HepG2 (cell line): ENCODE data around the gene EFNA3. TPM values are rescaled to one million over a fixed set of nuclear protein-coding genes. Genes with fewer than 3 reads are reported as not detected.

Experiments used
- FOXK1 ChIP-seq: sonication (generic); formaldehyde crosslinking; IDR thresholded peaks from 2 replicates; pipeline ENCODE4 v1.4.0; 2020; ENCODE audit warnings: low read depth, missing genetic modification reagents, borderline replicate concordance
- HNF4A ChIP-seq: sonication (generic); formaldehyde crosslinking; IDR thresholded peaks from 2 replicates; pipeline ENCODE4 v1.4.0; 2020; ENCODE audit warnings: missing genetic modification reagents
- IKZF5 ChIP-seq: IDR thresholded peaks from 2 replicates; pipeline ENCODE4 v1.6.1; 2018; ENCODE audit warnings: missing genetic modification reagents, mild to moderate bottlenecking, missing compliant biosample characterization
- KDM2A ChIP-seq: sonication (generic); formaldehyde crosslinking; IDR thresholded peaks from 2 replicates; pipeline ENCODE4 v1.4.0; 2020; ENCODE audit warnings: low read depth, missing genetic modification reagents, borderline replicate concordance
- MTERF4 ChIP-seq: sonication (generic); formaldehyde crosslinking; IDR thresholded peaks from 2 replicates; pipeline ENCODE4 v1.8.0; 2023; ENCODE audit warnings: mild to moderate bottlenecking, missing genetic modification reagents
- PATZ1 ChIP-seq: sonication (generic); formaldehyde crosslinking; IDR thresholded peaks from 2 replicates; pipeline ENCODE4 v1.4.0; 2020; ENCODE audit warnings: missing genetic modification reagents
- RAD51 ChIP-seq: fragments of 450-650 bp; IDR thresholded peaks from 2 replicates; pipeline ENCODE4 v1.6.1; 2016; ENCODE audit warnings: borderline replicate concordance
- RORA ChIP-seq: sonication (generic); formaldehyde crosslinking; IDR thresholded peaks from 2 replicates; pipeline ENCODE4 v1.5.0; 2020; ENCODE audit warnings: mild to moderate bottlenecking, missing genetic modification reagents, moderate library complexity
- RXRA ChIP-seq: sonication (generic); formaldehyde crosslinking; IDR thresholded peaks from 2 replicates; pipeline ENCODE4 v1.5.1; 2020; ENCODE audit warnings: missing genetic modification reagents
- YY1 ChIP-seq: IDR thresholded peaks from 2 replicates; pipeline ENCODE4 v1.6.1; 2011; ENCODE audit warnings: low read length, low read depth, moderate library complexity, mild to moderate bottlenecking; ENCODE audit not compliant: insufficient read depth, insufficient replicate concordance
- ZBTB37 ChIP-seq: sonication (generic); formaldehyde crosslinking; IDR thresholded peaks from 2 replicates; pipeline ENCODE4 v1.4.0; 2020; ENCODE audit warnings: mild to moderate bottlenecking, missing genetic modification reagents
- ZBTB4 ChIP-seq: sonication (generic); formaldehyde crosslinking; IDR thresholded peaks from 2 replicates; pipeline ENCODE4 v1.4.0; 2020; ENCODE audit warnings: missing genetic modification reagents, mild to moderate bottlenecking, borderline replicate concordance
- ZNF768 ChIP-seq: sonication (generic); formaldehyde crosslinking; IDR thresholded peaks from 2 replicates; pipeline ENCODE4 v1.4.0; 2020; ENCODE audit warnings: missing genetic modification reagents
- ZNF788 ChIP-seq: sonication (generic); formaldehyde crosslinking; IDR thresholded peaks from 2 replicates; pipeline ENCODE4 v1.5.0; 2020; ENCODE audit warnings: mild to moderate bottlenecking, missing genetic modification reagents, borderline replicate concordance
- polyA plus RNA-seq, 8 experiments: library from polyadenylated mRNA; depleted of rRNA in 3 of 8; stranded (reverse) in 7 of 8; unstranded in 1 of 8; fragments of >200 nt; fragmentation: Illumina TruSeq in 4 of 8; extraction: Trizol in 4 of 8; gene quantifications; 2 replicates each; pipeline versions ENCODE4 v1.2.1 to v1.2.3, GENCODE V29; 2011 to 2016; ENCODE audit warnings: low read depth in 4 of 8, missing spikeins in 1 of 8, mixed read lengths in 1 of 8; ENCODE audit not compliant: insufficient read depth in 1 of 8
- total RNA-seq, 5 experiments: library from RNA; depleted of rRNA; stranded (reverse); fragments of >200 nt; fragmentation: Illumina TruSeq; extraction: Trizol; gene quantifications; 2 replicates each; pipeline ENCODE4 v1.2.3, GENCODE V29; 2016; ENCODE audit warnings: low read depth in 1 of 5

Gene EFNA3
- total and polyA plus RNA-seq, 2 of the 13 experiments (the other 11 are each of a cell fraction or from before 2014, with no cell fraction given) = 1.0 to 5.7 TPM

GRCh38 chr1:155062702-155063411, 15.8 kb upstream of the EFNA3 start (continued):
- TF ChIP-seq ZBTB4 (CRISPR knock-in tag) = no peak
- TF ChIP-seq ZNF768 (CRISPR knock-in tag) = peak; percentile 49; the same call in 1 of the 2 replicates
- no peak for TF ChIP-seq RAD51
- TF ChIP-seq ZNF788 (CRISPR knock-in tag) = 0 out of 2 replicates have a peak, but pooled peaks have one; percentile 1
- 0 out of 2 replicates have a peak, but pooled peaks have one; percentile 30 for TF ChIP-seq IKZF5 (CRISPR knock-in tag)
- no peak for TF ChIP-seq ZBTB37
- TF ChIP-seq RXRA (CRISPR knock-in tag) = 0 out of 2 replicates have a peak, but pooled peaks have one; percentile 29
- TF ChIP-seq YY1 = peak; percentile 33
- peak; percentile 88 for TF ChIP-seq KDM2A (CRISPR knock-in tag)
- no peak for TF ChIP-seq RORA (CRISPR knock-in tag)
- peak; percentile 34; the same call in 1 of the 2 replicates for TF ChIP-seq MTERF4 (CRISPR knock-in tag)
- no peak for TF ChIP-seq HNF4A
- peak; percentile 9; the same call in 1 of the 2 replicates for TF ChIP-seq FOXK1 (CRISPR knock-in tag)
- TF ChIP-seq PATZ1 = peak; percentile 56
